Mononuclear cell (primary cell): Measurements from ENCODE around the gene CRYGB. TPM values are rescaled to one million over a fixed set of nuclear protein-coding genes. Genes with fewer than 3 reads are reported as not detected.

Source experiments
- H3K27me3 ChIP-seq: 2 replicates; pipeline ENCODE4 v1.6.0; 2011; ENCODE audit warnings: low read length, control low read depth; ENCODE audit not compliant: insufficient read depth
- H3K4me1 ChIP-seq: 2 replicates; pipeline ENCODE4 v1.5.1; 2011; ENCODE audit warnings: mild to moderate bottlenecking, low read length, control low read depth; ENCODE audit not compliant: insufficient read depth
- H3K4me3 ChIP-seq: 2 replicates; pipeline ENCODE4 v1.5.1; 2011; ENCODE audit warnings: mild to moderate bottlenecking, low read length, moderate library complexity
- H3K9me3 ChIP-seq: 2 replicates; pipeline ENCODE4 v1.5.1; 2011; ENCODE audit warnings: low read depth, mild to moderate bottlenecking, control low read depth, low read length
- total RNA-seq: library from RNA; depleted of rRNA; stranded (reverse); fragments of >200 nt; gene quantifications from one replicate; pipeline ENCODE4 v1.2.3, GENCODE V29; 2012

The CRYGB gene
- total RNA-seq: not detected

- no peaks in the 10 kb centered on the region for H3K4me1 ChIP-seq
- H3K9me3 ChIP-seq: no peaks in the 10 kb centered on the region
- H3K4me3 ChIP-seq: no peak within 1 kb of the TSS
- no peaks in the 10 kb centered on the region for H3K27me3 ChIP-seq
Observed at GRCh38 chr2:208146006-208146405, at the start of gene CRYGB. Gene CRYGB (minus strand): TSS chr2:208146158. CDS start chr2:208146120, 38 bp downstream.

GRCh38 chr2:208195531-208195930 is 49.6 kb upstream of the CRYGB start:
- no peaks in the 10 kb centered on the region for H3K4me1 ChIP-seq
- no peaks in the 10 kb centered on the region for H3K27me3 ChIP-seq
- no peaks in the 10 kb centered on the region for H3K9me3 ChIP-seq
- no peak overlapping the region for H3K4me3 ChIP-seq

GRCh38 chr2:208192611-208193236 is 46.8 kb upstream of the CRYGB start:
- Histone ChIP-seq H3K27me3 (no peaks in the 10 kb centered on the region), H3K4me3 (no peak overlapping the region), H3K4me1 (no peaks in the 10 kb centered on the region), H3K9me3 (no peaks in the 10 kb centered on the region)

- Histone ChIP-seq H3K4me1 (no peaks in the 10 kb centered on the region), H3K27me3 (no peaks in the 10 kb centered on the region), H3K4me3 (no peak within 1 kb of the TSS), H3K9me3 (no peaks in the 10 kb centered on the region)
Observed at GRCh38 chr2:208189810-208190503, 44.0 kb upstream of the CRYGB start, which contains the start of gene C2orf80. Gene C2orf80 (minus strand): TSS chr2:208190030. CDS start chr2:208186986, 3,044 bp downstream.

GRCh38 chr2:208189069-208189809 is 43.3 kb upstream of the CRYGB start:
- Histone ChIP-seq H3K4me3 (no peak overlapping the region), H3K4me1 (peaks cover 1% of the 10 kb centered on the region), H3K9me3 (no peaks in the 10 kb centered on the region), H3K27me3 (no peaks in the 10 kb centered on the region)

- Histone ChIP-seq H3K27me3 (peaks cover 3% of the 10 kb centered on the region), H3K4me3 (no peak overlapping the region), H3K4me1 (peaks cover 11% of the 10 kb centered on the region), H3K9me3 (no peaks in the 10 kb centered on the region)
Observed at GRCh38 chr2:208186893-208187292, 40.9 kb upstream of the CRYGB start.

GRCh38 chr2:208186465-208186864 is 40.5 kb upstream of the CRYGB start:
- peaks cover 11% of the 10 kb centered on the region for H3K4me1 ChIP-seq
- no peak overlapping the region for H3K4me3 ChIP-seq

GRCh38 chr2:208183972-208184705 is 38.2 kb upstream of the CRYGB start:
- Histone ChIP-seq H3K4me3 (no peak overlapping the region), H3K4me1 (peaks cover 11% of the 10 kb centered on the region), H3K27me3 (peaks cover 3% of the 10 kb centered on the region), H3K9me3 (no peaks in the 10 kb centered on the region)

More at GRCh38 chr2:208186465-208186864, 40.5 kb upstream of the CRYGB start:
- Histone ChIP-seq H3K27me3 (peaks cover 3% of the 10 kb centered on the region), H3K9me3 (no peaks in the 10 kb centered on the region)

GRCh38 chr2:208183526-208183925 is 37.6 kb upstream of the CRYGB start:
- no peaks in the 10 kb centered on the region for H3K9me3 ChIP-seq
- peaks cover 3% of the 10 kb centered on the region for H3K27me3 ChIP-seq
- H3K4me3 ChIP-seq: no peak overlapping the region
- H3K4me1 ChIP-seq: peaks cover 11% of the 10 kb centered on the region

- Histone ChIP-seq H3K9me3 (no peaks in the 10 kb centered on the region), H3K4me1 (peaks cover 11% of the 10 kb centered on the region), H3K4me3 (no peak overlapping the region), H3K27me3 (peaks cover 3% of the 10 kb centered on the region)
Observed at GRCh38 chr2:208182835-208183234, 36.9 kb upstream of the CRYGB start.

- peaks cover 9% of the 10 kb centered on the region for H3K4me1 ChIP-seq
Observed at GRCh38 chr2:208179028-208179609, 33.2 kb upstream of the CRYGB start.

GRCh38 chr2:208175840-208176153 is 29.8 kb upstream of the CRYGB start:
- Histone ChIP-seq H3K4me1 (peaks cover 18% of the 10 kb centered on the region), H3K9me3 (no peaks in the 10 kb centered on the region)

More at GRCh38 chr2:208179028-208179609, 33.2 kb upstream of the CRYGB start:
- Histone ChIP-seq H3K27me3 (peaks cover 3% of the 10 kb centered on the region), H3K4me3 (no peak overlapping the region), H3K9me3 (no peaks in the 10 kb centered on the region)

GRCh38 chr2:208175069-208175839 is 29.3 kb upstream of the CRYGB start:
- H3K9me3 ChIP-seq: no peaks in the 10 kb centered on the region
- no peak overlapping the region for H3K4me3 ChIP-seq
- peaks cover 18% of the 10 kb centered on the region for H3K4me1 ChIP-seq
- H3K27me3 ChIP-seq: no peaks in the 10 kb centered on the region

More at GRCh38 chr2:208175840-208176153, 29.8 kb upstream of the CRYGB start:
- Histone ChIP-seq H3K4me3 (no peak overlapping the region), H3K27me3 (no peaks in the 10 kb centered on the region)

GRCh38 chr2:208174144-208174543 is 28.2 kb upstream of the CRYGB start:
- Histone ChIP-seq H3K9me3 (no peaks in the 10 kb centered on the region), H3K4me1 (peaks cover 18% of the 10 kb centered on the region), H3K4me3 (no peak overlapping the region), H3K27me3 (no peaks in the 10 kb centered on the region)
